Lower lobe of right lung (tissue), 2 donors: Measurements from ENCODE around the gene UPP2. TPM values are rescaled to one million over a fixed set of nuclear protein-coding genes. Genes with fewer than 3 reads are reported as not detected.

Experiments
- ATAC-seq, 2 donors: fragments of 200-7000 bp; cut with Tn5 transposase; one replicate each; pipeline ENCODE4 v1.9.1; 2020 to 2022; ENCODE audit warnings: mild to moderate bottlenecking in 2 of 2, moderate library complexity in 2 of 2
- DNase-seq: peaks from one replicate; pipeline ENCODE4 v3.0.0-alpha.2; 2020
- H3K27ac ChIP-seq: fragments of 200-600 bp; one replicate; pipeline ENCODE4 v1.8.0; 2022
- H3K27me3 ChIP-seq: fragments of 200-600 bp; one replicate; pipeline ENCODE4 v1.8.0; 2022; ENCODE audit warnings: low read depth
- H3K36me3 ChIP-seq: fragments of 200-600 bp; one replicate; pipeline ENCODE4 v1.8.0; 2022; ENCODE audit warnings: mild to moderate bottlenecking
- H3K4me1 ChIP-seq: fragments of 200-600 bp; one replicate; pipeline ENCODE4 v1.8.0; 2022
- H3K4me3 ChIP-seq: fragments of 200-600 bp; one replicate; pipeline ENCODE4 v1.8.0; 2022; ENCODE audit warnings: mild to moderate bottlenecking
- H3K9me3 ChIP-seq: fragments of 200-600 bp; one replicate; pipeline ENCODE4 v1.8.0; 2022
- CTCF ChIP-seq: fragments of 200-600 bp; IDR thresholded peaks from one replicate; pipeline ENCODE4 v1.8.0; 2022; ENCODE audit warnings: antibody characterized with exemption, mild to moderate bottlenecking
- intact Hi-C: fragments of 100-400 bp; cut with DNase I; formaldehyde crosslinking; loops from one replicate; pipeline ENCODE4 v1.11.0; 2022
- total RNA-seq: library from RNA; stranded (reverse); fragmentation: NEBNext Ultra II Directional; extraction: Animal tissue kit (Norgen Biotek cat#: 25700); gene quantifications from one replicate; pipeline ENCODE4 v1.2.1, GENCODE V29; 2021
- donor health status: DM: no; HTN: yes; CAD: no; lungs with severe emphysema.

UPP2 gene
- total RNA-seq, 1 donor from 2014 or later = not detected

GRCh38 chr2:158125756-158126498 is 24.3 kb downstream of the UPP2 start:
- Histone ChIP-seq H3K27ac (no peak overlapping the region), H3K4me3 (no peak overlapping the region), H3K9me3 (no peaks in the 10 kb centered on the region), H3K36me3 (no peaks in the 10 kb centered on the region), H3K4me1 (no peaks in the 10 kb centered on the region), H3K27me3 (no peaks in the 10 kb centered on the region)
- intact Hi-C loops = no loop called here
- TF ChIP-seq CTCF = no peak
- DNase-seq = no peak
- no peak for ATAC-seq

- DNase-seq (no peak), ATAC-seq (no peak)
- H3K27me3 ChIP-seq = no peaks in the 10 kb centered on the region
- no peak overlapping the region for H3K27ac ChIP-seq
- TF ChIP-seq CTCF = no peak
- no peaks in the 10 kb centered on the region for H3K4me1 ChIP-seq
- H3K9me3 ChIP-seq = no peaks in the 10 kb centered on the region
- no peaks in the 10 kb centered on the region for H3K36me3 ChIP-seq
- intact Hi-C loops = no loop called here
- no peak overlapping the region for H3K4me3 ChIP-seq
These were observed 25.7 kb downstream of the UPP2 start for GRCh38 chr2:158127380-158127804.

- H3K36me3 ChIP-seq = no peaks in the 10 kb centered on the region
- ATAC-seq = no peak
- no peaks in the 10 kb centered on the region for H3K4me1 ChIP-seq
- no peak overlapping the region for H3K27ac ChIP-seq
- no peak for TF ChIP-seq CTCF
- intact Hi-C loops = no loop called here
- H3K27me3 ChIP-seq = no peaks in the 10 kb centered on the region
- H3K4me3 ChIP-seq = no peak overlapping the region
- DNase-seq = no peak
- no peaks in the 10 kb centered on the region for H3K9me3 ChIP-seq
These were observed 26.7 kb downstream of the UPP2 start for GRCh38 chr2:158128168-158128973.

GRCh38 chr2:158129037-158129436 is 27.4 kb downstream of the UPP2 start:
- Histone ChIP-seq H3K4me1 (no peaks in the 10 kb centered on the region), H3K27ac (no peak overlapping the region), H3K4me3 (no peak overlapping the region), H3K36me3 (no peaks in the 10 kb centered on the region), H3K27me3 (no peaks in the 10 kb centered on the region), H3K9me3 (no peaks in the 10 kb centered on the region)
- intact Hi-C loops = no loop called here
- DNase-seq (no peak), ATAC-seq (no peak)
- no peak for TF ChIP-seq CTCF

GRCh38 chr2:158130832-158131473 is 29.3 kb downstream of the UPP2 start:
- Histone ChIP-seq H3K4me1 (no peaks in the 10 kb centered on the region), H3K36me3 (no peaks in the 10 kb centered on the region), H3K27me3 (no peaks in the 10 kb centered on the region), H3K4me3 (no peak overlapping the region), H3K27ac (no peak overlapping the region), H3K9me3 (no peaks in the 10 kb centered on the region)
- TF ChIP-seq CTCF = no peak
- DNase-seq (no peak), ATAC-seq (peak; percentile 24 to 54)
- intact Hi-C loops = no loop called here
